ENCODE measurements around the gene ZNHIT6.

ZNHIT6 gene

DNA sequence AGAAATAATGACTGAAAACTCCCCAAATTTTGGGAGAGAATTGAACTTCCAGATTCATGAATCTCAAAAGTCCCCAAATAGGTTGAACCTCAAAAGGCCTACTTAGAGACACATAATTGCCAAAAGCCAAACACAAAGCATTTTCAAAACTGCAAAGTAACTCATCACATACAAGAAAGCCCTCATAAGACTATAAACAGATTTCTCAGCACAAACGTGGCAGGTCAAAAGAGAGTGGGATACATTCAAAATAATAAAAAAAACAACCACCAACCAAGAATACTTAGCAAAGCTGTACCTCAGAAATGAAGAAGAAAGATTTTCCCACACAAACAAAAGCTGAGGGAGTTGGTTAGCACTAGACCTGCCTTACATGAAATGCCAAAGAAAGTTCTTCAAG lies 69.8 kb downstream of the ZNHIT6 start:
- Histone ChIP-seq H2AFZ (ENCODE audit: low read length) (no peak overlapping the region), H4K20me1 (ENCODE audit: insufficient read depth, low read length) (no peaks in the 10 kb centered on the region), H3K27me3 (ENCODE audit: insufficient read depth, low read length) (no peaks in the 10 kb centered on the region), H3K4me2 (ENCODE audit: low read length) (no peak overlapping the region), H3K4me3 (ENCODE audit: low read depth, low read length, poor library complexity, severe bottlenecking) (no peak overlapping the region), H3K9ac (ENCODE audit: low read length) (no peak overlapping the region), H3K4me1 (ENCODE audit: insufficient read depth, low read length, severe bottlenecking) (no peaks in the 10 kb centered on the region), H3K9me2 (ENCODE audit: low read depth, low read length) (no peaks in the 10 kb centered on the region), H3K9me3 (ENCODE audit: low read length) (no peaks in the 10 kb centered on the region), H3K36me3 (ENCODE audit: insufficient read depth, low read length) (peaks cover 30% of the 10 kb centered on the region), H3K79me2 (ENCODE audit: insufficient read depth, low read length) (no peaks in the 10 kb centered on the region), H3K27ac (ENCODE audit: low read depth, low read length, poor library complexity, severe bottlenecking) (no peak overlapping the region), H3F3A (ENCODE audit: insufficient read depth, low read length) (no peaks in the 10 kb centered on the region)
- TF ChIP-seq, protein P1, sequence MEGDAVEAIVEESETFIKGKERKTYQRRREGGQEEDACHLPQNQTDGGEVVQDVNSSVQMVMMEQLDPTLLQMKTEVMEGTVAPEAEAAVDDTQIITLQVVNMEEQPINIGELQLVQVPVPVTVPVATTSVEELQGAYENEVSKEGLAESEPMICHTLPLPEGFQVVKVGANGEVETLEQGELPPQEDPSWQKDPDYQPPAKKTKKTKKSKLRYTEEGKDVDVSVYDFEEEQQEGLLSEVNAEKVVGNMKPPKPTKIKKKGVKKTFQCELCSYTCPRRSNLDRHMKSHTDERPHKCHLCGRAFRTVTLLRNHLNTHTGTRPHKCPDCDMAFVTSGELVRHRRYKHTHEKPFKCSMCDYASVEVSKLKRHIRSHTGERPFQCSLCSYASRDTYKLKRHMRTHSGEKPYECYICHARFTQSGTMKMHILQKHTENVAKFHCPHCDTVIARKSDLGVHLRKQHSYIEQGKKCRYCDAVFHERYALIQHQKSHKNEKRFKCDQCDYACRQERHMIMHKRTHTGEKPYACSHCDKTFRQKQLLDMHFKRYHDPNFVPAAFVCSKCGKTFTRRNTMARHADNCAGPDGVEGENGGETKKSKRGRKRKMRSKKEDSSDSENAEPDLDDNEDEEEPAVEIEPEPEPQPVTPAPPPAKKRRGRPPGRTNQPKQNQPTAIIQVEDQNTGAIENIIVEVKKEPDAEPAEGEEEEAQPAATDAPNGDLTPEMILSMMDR (IDR thresholded peaks at IDR 0.05; ENCODE audit: low read length) = no peak
- TF ChIP-seq EZH2 (IDR thresholded peaks at IDR 0.05; ENCODE audit: borderline replicate concordance, low read length) = no peak

DNA sequence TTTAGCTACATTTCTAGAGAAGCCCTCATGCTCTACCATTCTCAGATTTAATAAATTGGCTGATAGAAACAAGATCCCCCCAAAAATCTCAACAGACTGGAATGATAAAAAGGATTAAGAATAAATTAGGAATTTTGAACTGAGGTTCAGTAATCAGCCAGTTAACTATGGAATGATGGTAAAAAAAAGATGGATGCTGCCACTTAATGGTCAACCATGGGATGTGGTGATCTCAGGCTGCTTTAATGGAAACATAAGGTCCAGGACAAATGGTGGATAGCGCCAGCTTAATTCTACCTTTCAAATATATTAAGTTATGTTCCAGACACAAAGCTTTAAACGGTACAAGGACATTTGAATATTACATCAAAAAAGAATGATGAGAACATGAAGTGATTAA lies 77.7 kb downstream of the ZNHIT6 start:
- TF ChIP-seq, protein P1 (IDR thresholded peaks at IDR 0.05; ENCODE audit: low read length) = no peak
- no peak for TF ChIP-seq EZH2 (IDR thresholded peaks at IDR 0.05; ENCODE audit: borderline replicate concordance, low read length)
- H3K4me2 ChIP-seq (ENCODE audit: low read length) = no peak overlapping the region
- no peak overlapping the region for H3K27ac ChIP-seq (ENCODE audit: low read depth, low read length, poor library complexity, severe bottlenecking)
- no peaks in the 10 kb centered on the region for H3K9me2 ChIP-seq (ENCODE audit: low read depth, low read length)
- H4K20me1 ChIP-seq (ENCODE audit: insufficient read depth, low read length) = no peaks in the 10 kb centered on the region
- no peak overlapping the region for H3K4me3 ChIP-seq (ENCODE audit: low read depth, low read length, poor library complexity, severe bottlenecking)
- no peaks in the 10 kb centered on the region for H3K79me2 ChIP-seq (ENCODE audit: insufficient read depth, low read length)
- no peak overlapping the region for H2AFZ ChIP-seq (ENCODE audit: low read length)
- peaks cover 10% of the 10 kb centered on the region for H3K36me3 ChIP-seq (ENCODE audit: insufficient read depth, low read length)
- H3F3A ChIP-seq (ENCODE audit: insufficient read depth, low read length) = no peaks in the 10 kb centered on the region
- no peaks in the 10 kb centered on the region for H3K27me3 ChIP-seq (ENCODE audit: insufficient read depth, low read length)
- H3K9ac ChIP-seq (ENCODE audit: low read length) = no peak overlapping the region
- H3K9me3 ChIP-seq (ENCODE audit: low read length) = no peaks in the 10 kb centered on the region
- no peaks in the 10 kb centered on the region for H3K4me1 ChIP-seq (ENCODE audit: insufficient read depth, low read length, severe bottlenecking)

DNA sequence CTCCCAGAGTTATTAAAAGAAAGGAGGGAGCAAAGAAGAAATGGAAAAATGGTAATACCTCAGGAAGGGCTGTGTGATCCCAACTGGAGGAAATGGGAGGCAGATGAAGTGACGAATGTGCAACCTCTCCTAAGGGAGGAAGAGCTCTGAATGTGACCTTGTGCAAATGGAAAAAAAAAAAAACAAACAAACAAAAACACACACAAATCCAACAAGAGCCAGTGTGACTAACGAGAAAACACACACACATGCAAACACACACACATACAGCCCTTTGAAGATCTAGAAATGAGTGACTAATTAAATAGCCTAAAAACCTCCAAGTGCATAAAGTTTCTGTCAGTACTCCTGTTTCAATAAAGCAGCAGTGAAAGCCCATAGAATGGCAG lies 78.7 kb downstream of the ZNHIT6 start:
- Histone ChIP-seq H3K4me2 (ENCODE audit: low read length) (no peak overlapping the region), H2AFZ (ENCODE audit: low read length) (no peak overlapping the region), H3K27ac (ENCODE audit: low read depth, low read length, poor library complexity, severe bottlenecking) (no peak overlapping the region)

More for the DNA sequence above, 78.7 kb downstream of the ZNHIT6 start:
- TF ChIP-seq EZH2 (IDR thresholded peaks at IDR 0.05; ENCODE audit: borderline replicate concordance, low read length) = no peak
- TF ChIP-seq, protein P1 (IDR thresholded peaks at IDR 0.05; ENCODE audit: low read length) = no peak
- Histone ChIP-seq H3K9ac (ENCODE audit: low read length) (no peak overlapping the region), H3K4me3 (ENCODE audit: low read depth, low read length, poor library complexity, severe bottlenecking) (no peak overlapping the region), H3K9me2 (ENCODE audit: low read depth, low read length) (no peaks in the 10 kb centered on the region), H3F3A (ENCODE audit: insufficient read depth, low read length) (no peaks in the 10 kb centered on the region), H3K27me3 (ENCODE audit: insufficient read depth, low read length) (no peaks in the 10 kb centered on the region), H3K4me1 (ENCODE audit: insufficient read depth, low read length, severe bottlenecking) (no peaks in the 10 kb centered on the region), H3K36me3 (ENCODE audit: insufficient read depth, low read length) (peaks cover 1% of the 10 kb centered on the region; the same call in 1 of the 2 replicates), H4K20me1 (ENCODE audit: insufficient read depth, low read length) (no peaks in the 10 kb centered on the region), H3K9me3 (ENCODE audit: low read length) (no peaks in the 10 kb centered on the region), H3K79me2 (ENCODE audit: insufficient read depth, low read length) (no peaks in the 10 kb centered on the region)

All from OCI-LY1 (cell line).